ENCODE results near the gene SMAD5.

DNA sequence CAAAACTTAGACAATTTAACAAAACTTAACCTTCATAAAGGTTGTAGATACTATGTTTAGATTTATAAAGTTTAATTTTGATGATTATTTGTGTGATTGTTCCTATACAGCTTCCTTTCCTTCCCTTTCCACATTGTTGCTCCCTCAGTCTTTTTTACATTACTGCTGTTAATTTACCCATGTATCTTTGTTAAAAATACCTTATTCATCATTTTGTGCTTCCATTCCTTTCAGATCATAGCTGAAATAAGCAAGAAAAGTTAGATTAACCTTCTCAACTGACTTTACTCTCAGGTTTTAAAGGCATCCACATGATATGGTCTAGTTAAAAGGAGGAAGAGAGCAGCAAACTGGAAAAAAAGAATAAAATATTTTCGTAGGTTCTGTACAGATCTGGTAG lies 2.0 kb downstream of the SMAD5 start:
- TF ChIP-seq POLR2A (IDR thresholded peaks at IDR 0.05) (no peak), POLR2AphosphoS5 (IDR thresholded peaks at IDR 0.05) (no peak), EP300 (IDR thresholded peaks at IDR 0.05) (no peak)
- TF ChIP-seq, protein P1, sequence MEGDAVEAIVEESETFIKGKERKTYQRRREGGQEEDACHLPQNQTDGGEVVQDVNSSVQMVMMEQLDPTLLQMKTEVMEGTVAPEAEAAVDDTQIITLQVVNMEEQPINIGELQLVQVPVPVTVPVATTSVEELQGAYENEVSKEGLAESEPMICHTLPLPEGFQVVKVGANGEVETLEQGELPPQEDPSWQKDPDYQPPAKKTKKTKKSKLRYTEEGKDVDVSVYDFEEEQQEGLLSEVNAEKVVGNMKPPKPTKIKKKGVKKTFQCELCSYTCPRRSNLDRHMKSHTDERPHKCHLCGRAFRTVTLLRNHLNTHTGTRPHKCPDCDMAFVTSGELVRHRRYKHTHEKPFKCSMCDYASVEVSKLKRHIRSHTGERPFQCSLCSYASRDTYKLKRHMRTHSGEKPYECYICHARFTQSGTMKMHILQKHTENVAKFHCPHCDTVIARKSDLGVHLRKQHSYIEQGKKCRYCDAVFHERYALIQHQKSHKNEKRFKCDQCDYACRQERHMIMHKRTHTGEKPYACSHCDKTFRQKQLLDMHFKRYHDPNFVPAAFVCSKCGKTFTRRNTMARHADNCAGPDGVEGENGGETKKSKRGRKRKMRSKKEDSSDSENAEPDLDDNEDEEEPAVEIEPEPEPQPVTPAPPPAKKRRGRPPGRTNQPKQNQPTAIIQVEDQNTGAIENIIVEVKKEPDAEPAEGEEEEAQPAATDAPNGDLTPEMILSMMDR (IDR thresholded peaks at IDR 0.05), result no peak

All from gastroesophageal sphincter (tissue), 3 donors.